GM23338 (cell line): ENCODE measurements around the gene METTL17.

Experiments
- CTCF ChIP-seq, 2 experiments: fragments of 200-600 bp in 1 of 2; sonication (generic) in 1 of 2; conservative IDR thresholded peaks; 2 replicates each; pipeline versions ENCODE4 v1.5.1 to v1.6.1; 2016 to 2017; ENCODE audit warnings: antibody characterized with exemption in 2 of 2, low read depth in 2 of 2, mild to moderate bottlenecking in 2 of 2, moderate library complexity in 1 of 2
- ETS1 ChIP-seq: IDR thresholded peaks from 2 replicates; pipeline ENCODE4 v1.6.1; 2016; ENCODE audit warnings: antibody characterized with exemption
- EZH2 ChIP-seq: fragments of 200-600 bp; sonication (generic); IDR thresholded peaks from one replicate; pipeline ENCODE4 v1.8.0; 2017; ENCODE audit warnings: antibody characterized with exemption, mild to moderate bottlenecking, low read depth; ENCODE audit not compliant: unreplicated experiment
- EZH2phosphoT487 ChIP-seq: fragments of 200-600 bp; sonication (generic); IDR thresholded peaks from one replicate; pipeline ENCODE4 v1.8.1; 2018; ENCODE audit warnings: antibody characterized with exemption; ENCODE audit not compliant: unreplicated experiment
- JUNB ChIP-seq: IDR thresholded peaks from one replicate; pipeline ENCODE4 v1.6.1; 2016; ENCODE audit warnings: antibody characterized with exemption; ENCODE audit not compliant: unreplicated experiment
- NANOG ChIP-seq: IDR thresholded peaks from 2 replicates; pipeline ENCODE4 v1.6.1; 2016; ENCODE audit warnings: antibody characterized with exemption, borderline replicate concordance
- POLR2AphosphoS5 ChIP-seq: IDR thresholded peaks from 2 replicates; pipeline ENCODE4 v1.6.1; 2016; ENCODE audit warnings: antibody characterized with exemption, low read depth
- STAT1 ChIP-seq: IDR thresholded peaks from one replicate; pipeline ENCODE4 v1.6.1; 2016; ENCODE audit warnings: antibody characterized with exemption; ENCODE audit not compliant: unreplicated experiment
- ZNF114 ChIP-seq: fragments of 250-450 bp; sonication (Bioruptor Pico); IDR thresholded peaks from 2 replicates; pipeline ENCODE4 v1.5.0; 2020; ENCODE audit warnings: mild to moderate bottlenecking, moderate library complexity
- ZNF462 ChIP-seq: fragments of 250-450 bp; sonication (Bioruptor Pico); IDR thresholded peaks from 2 replicates; pipeline ENCODE4 v1.5.0; 2020; ENCODE audit warnings: mild to moderate bottlenecking, moderate library complexity
- TF ChIP-seq, protein P1 (sequence below): IDR thresholded peaks from one replicate; pipeline ENCODE4 v1.6.1; 2018; ENCODE audit warnings: antibody characterized with exemption; ENCODE audit not compliant: unreplicated experiment

DNA sequence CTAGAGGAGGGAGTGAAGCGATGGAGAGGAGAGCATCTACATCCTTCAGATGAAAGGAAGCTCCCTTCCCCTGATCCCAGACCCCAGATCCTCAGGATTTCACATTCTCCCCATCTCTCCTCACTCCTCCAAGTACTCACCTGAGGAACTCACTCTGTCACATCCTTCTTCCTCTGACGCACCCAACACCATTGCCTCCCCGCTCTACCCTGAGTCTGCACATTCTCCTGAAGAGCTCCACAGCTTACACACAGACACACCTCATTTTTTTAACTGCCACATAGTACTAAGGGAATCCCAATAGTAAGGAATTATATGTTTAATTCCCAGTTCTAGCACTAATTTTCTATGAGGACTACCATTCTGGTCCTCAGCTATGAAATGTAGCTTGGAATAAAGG lies 16.3 kb upstream of the METTL17 start:
- no peak for TF ChIP-seq EZH2
- TF ChIP-seq POLR2AphosphoS5: no peak
- TF ChIP-seq CTCF (conservative IDR thresholded peaks at IDR 0.05; ENCODE audit: low read depth in 2 of 2): no peak
- no peak for TF ChIP-seq EZH2phosphoT487
- TF ChIP-seq, protein P1, sequence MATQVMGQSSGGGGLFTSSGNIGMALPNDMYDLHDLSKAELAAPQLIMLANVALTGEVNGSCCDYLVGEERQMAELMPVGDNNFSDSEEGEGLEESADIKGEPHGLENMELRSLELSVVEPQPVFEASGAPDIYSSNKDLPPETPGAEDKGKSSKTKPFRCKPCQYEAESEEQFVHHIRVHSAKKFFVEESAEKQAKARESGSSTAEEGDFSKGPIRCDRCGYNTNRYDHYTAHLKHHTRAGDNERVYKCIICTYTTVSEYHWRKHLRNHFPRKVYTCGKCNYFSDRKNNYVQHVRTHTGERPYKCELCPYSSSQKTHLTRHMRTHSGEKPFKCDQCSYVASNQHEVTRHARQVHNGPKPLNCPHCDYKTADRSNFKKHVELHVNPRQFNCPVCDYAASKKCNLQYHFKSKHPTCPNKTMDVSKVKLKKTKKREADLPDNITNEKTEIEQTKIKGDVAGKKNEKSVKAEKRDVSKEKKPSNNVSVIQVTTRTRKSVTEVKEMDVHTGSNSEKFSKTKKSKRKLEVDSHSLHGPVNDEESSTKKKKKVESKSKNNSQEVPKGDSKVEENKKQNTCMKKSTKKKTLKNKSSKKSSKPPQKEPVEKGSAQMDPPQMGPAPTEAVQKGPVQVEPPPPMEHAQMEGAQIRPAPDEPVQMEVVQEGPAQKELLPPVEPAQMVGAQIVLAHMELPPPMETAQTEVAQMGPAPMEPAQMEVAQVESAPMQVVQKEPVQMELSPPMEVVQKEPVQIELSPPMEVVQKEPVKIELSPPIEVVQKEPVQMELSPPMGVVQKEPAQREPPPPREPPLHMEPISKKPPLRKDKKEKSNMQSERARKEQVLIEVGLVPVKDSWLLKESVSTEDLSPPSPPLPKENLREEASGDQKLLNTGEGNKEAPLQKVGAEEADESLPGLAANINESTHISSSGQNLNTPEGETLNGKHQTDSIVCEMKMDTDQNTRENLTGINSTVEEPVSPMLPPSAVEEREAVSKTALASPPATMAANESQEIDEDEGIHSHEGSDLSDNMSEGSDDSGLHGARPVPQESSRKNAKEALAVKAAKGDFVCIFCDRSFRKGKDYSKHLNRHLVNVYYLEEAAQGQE: no peak
- no peak for TF ChIP-seq ZNF114 (CRISPR knock-in tag)
- no peak for TF ChIP-seq STAT1
- TF ChIP-seq JUNB: no peak
- TF ChIP-seq NANOG: no peak
- no peak for TF ChIP-seq ZNF462
- no peak for TF ChIP-seq ETS1
